ENCODE data around the gene VWF.
"Not testable (repeated sequence)": the region's sequence is repeated elsewhere in the genome, so short reads cannot be mapped to it uniquely, and the experiment has no call there.

Gene VWF

GRCh38 chr12:6163416-6164060 is 39.1 kb upstream of the VWF start:
- H4K20me1 ChIP-seq = no peaks in the 10 kb centered on the region
- no peaks in the 10 kb centered on the region; a peak in 1 of 22 replicates for H3K36me3 ChIP-seq
- no peak for TF ChIP-seq Cebpa-rat (IDR thresholded peaks at IDR 0.05)
- no peaks in the 10 kb centered on the region for H3K27me3 ChIP-seq
- H3K9me3 ChIP-seq (replicated peaks in 1 of 11) = peaks cover 0 to 18% (median 12%) of the 10 kb centered on the region in 11 experiments; a peak in 14 of 22 replicates
- H3K4me1 ChIP-seq = peaks cover 36 to 84% (median 60%) of the 10 kb centered on the region in 10 experiments
- H3K27ac ChIP-seq = peak overlapping the region in 7 of 11 experiments; percentile 14 to 54 (median 26); a peak in 8 of 22 replicates
- H3K4me3 ChIP-seq = no peak overlapping the region
- H3K4me2 ChIP-seq = peak overlapping the region in 4 of 11 experiments; percentile 21 to 46 (median 34); a peak in 4 of 22 replicates
- H3K9ac ChIP-seq = peak overlapping the region in 1 of 11 experiments; percentile 15; a peak in 1 of 22 replicates

- Histone ChIP-seq H3K4me3 (no peak overlapping the region), H3K36me3 (no peaks in the 10 kb centered on the region; a peak in 1 of 22 replicates), H3K9ac (0 out of 22 replicates have a peak overlapping the region, but pooled peaks of 1 of the 11 experiments have one; percentile 18), H3K4me2 (peak overlapping the region; percentile 6 to 76 (median 47); a peak in 19 of 22 replicates), H3K27ac (peak overlapping the region in 5 of 11 experiments; percentile 9 to 44 (median 15); a peak in 9 of 22 replicates), H3K4me1 (peaks cover 25 to 76% (median 54%) of the 10 kb centered on the region in 10 experiments), H3K9me3 (replicated peaks in 1 of 11) (peaks cover 0 to 18% (median 10%) of the 10 kb centered on the region in 11 experiments; a peak in 14 of 22 replicates), H4K20me1 (no peaks in the 10 kb centered on the region), H3K27me3 (no peaks in the 10 kb centered on the region)
- TF ChIP-seq Cebpa-rat (IDR thresholded peaks at IDR 0.05) = no peak
Measured at GRCh38 chr12:6161124-6161882, 36.8 kb upstream of the VWF start.

- H3K27me3 ChIP-seq, H4K20me1 ChIP-seq, H3K36me3 ChIP-seq, H3K4me3 ChIP-seq, H3K9ac ChIP-seq: not testable (repeated sequence)
- Histone ChIP-seq H3K4me2 (peak overlapping the region in 8 of 11 experiments; percentile 15 to 58 (median 48); a peak in 10 of 22 replicates), H3K9me3 (replicated peaks in 1 of 11) (peaks cover 0 to 20% (median 10%) of the 10 kb centered on the region in 11 experiments; a peak in 15 of 22 replicates), H3K4me1 (peaks cover 24 to 64% (median 47%) of the 10 kb centered on the region in 10 experiments), H3K27ac (peak overlapping the region in 4 of 11 experiments; percentile 15 to 44 (median 42); a peak in 6 of 22 replicates)
Measured at GRCh38 chr12:6160049-6160649, 35.7 kb upstream of the VWF start.

GRCh38 chr12:6159166-6160011 is 34.9 kb upstream of the VWF start:
- H3K4me2 ChIP-seq = peak overlapping the region in 1 of 11 experiments; percentile 83; a peak in 2 of 22 replicates

GRCh38 chr12:6158749-6159148 is 34.3 kb upstream of the VWF start:
- Histone ChIP-seq H3K9ac (peak overlapping the region in 3 of 11 experiments; percentile 26 to 49 (median 40); a peak in 4 of 22 replicates), H3K4me3 (no peak overlapping the region), H3K27me3 (no peaks in the 10 kb centered on the region), H4K20me1 (no peaks in the 10 kb centered on the region), H3K4me2 (peak overlapping the region; percentile 68 to 87 (median 76); a peak in 19 of 22 replicates), H3K27ac (peak overlapping the region in 9 of 11 experiments; percentile 36 to 72 (median 56); a peak in 15 of 22 replicates), H3K4me1 (peaks cover 24 to 56% (median 46%) of the 10 kb centered on the region in 10 experiments), H3K9me3 (replicated peaks in 1 of 11) (peaks cover 0 to 25% (median 15%) of the 10 kb centered on the region in 11 experiments; a peak in 15 of 22 replicates), H3K36me3 (no peaks in the 10 kb centered on the region)
- no peak for TF ChIP-seq Cebpa-rat (IDR thresholded peaks at IDR 0.05)

More at GRCh38 chr12:6159166-6160011, 34.9 kb upstream of the VWF start:
- Histone ChIP-seq H3K9me3 (replicated peaks in 1 of 11) (peaks cover 0 to 25% (median 15%) of the 10 kb centered on the region in 11 experiments; a peak in 15 of 22 replicates), H3K27ac (peak overlapping the region in 6 of 11 experiments; percentile 23 to 72 (median 58); a peak in 5 of 22 replicates), H3K4me1 (peaks cover 24 to 58% (median 47%) of the 10 kb centered on the region in 10 experiments)
- not testable (repeated sequence) for H4K20me1 ChIP-seq, H3K27me3 ChIP-seq, H3K9ac ChIP-seq, H3K4me3 ChIP-seq, H3K36me3 ChIP-seq

GRCh38 chr12:6158255-6158654 is 33.8 kb upstream of the VWF start:
- peak overlapping the region; percentile 24 to 72 (median 49); a peak in 18 of 22 replicates for H3K27ac ChIP-seq
- H3K9me3 ChIP-seq (replicated peaks in 1 of 11) = peaks cover 0 to 25% (median 15%) of the 10 kb centered on the region in 11 experiments; a peak in 15 of 22 replicates
- no peak for TF ChIP-seq Cebpa-rat (IDR thresholded peaks at IDR 0.05)
- H3K9ac ChIP-seq = peak overlapping the region in 8 of 11 experiments; percentile 18 to 49 (median 30); a peak in 8 of 22 replicates
- no peaks in the 10 kb centered on the region for H3K27me3 ChIP-seq
- H4K20me1 ChIP-seq = no peaks in the 10 kb centered on the region
- H3K4me3 ChIP-seq = no peak overlapping the region
- peak overlapping the region; percentile 68 to 87 (median 76) for H3K4me2 ChIP-seq
- H3K4me1 ChIP-seq = peaks cover 24 to 51% (median 43%) of the 10 kb centered on the region in 10 experiments
- no peaks in the 10 kb centered on the region for H3K36me3 ChIP-seq

GRCh38 chr12:6157482-6157881 is 33.0 kb upstream of the VWF start:
- no peak for TF ChIP-seq Cebpa-rat (IDR thresholded peaks at IDR 0.05)
- Histone ChIP-seq H3K4me3 (no peak overlapping the region), H3K36me3 (no peaks in the 10 kb centered on the region), H3K4me2 (peak overlapping the region; percentile 68 to 87 (median 76); a peak in 20 of 22 replicates), H3K4me1 (peaks cover 24 to 48% (median 39%) of the 10 kb centered on the region in 10 experiments), H3K9ac (no peak overlapping the region), H3K27me3 (no peaks in the 10 kb centered on the region), H3K9me3 (replicated peaks in 1 of 11) (peaks cover 0 to 25% (median 15%) of the 10 kb centered on the region in 11 experiments; a peak in 15 of 22 replicates), H3K27ac (peak overlapping the region in 1 of 11 experiments; percentile 72; a peak in 2 of 22 replicates), H4K20me1 (no peaks in the 10 kb centered on the region)

All from BLaER1 treated with 17β-estradiol and CSF1 and Interleukin-3, amounts not matched to agents 10 nM and 100 nM (cell line).